Mucosa of descending colon (tissue), 3 donors: ENCODE data around the gene LRRC34. TPM values are rescaled to one million over a fixed set of nuclear protein-coding genes. Genes with fewer than 3 reads are reported as not detected.

Experiments
- ATAC-seq: fragments of 200-7000 bp; cut with Tn5 transposase; one replicate; pipeline ENCODE4 v1.9.1; 2020; ENCODE audit warnings: mild to moderate bottlenecking, moderate library complexity
- DNase-seq, 3 donors: peaks; one replicate each; pipeline ENCODE4 v3.0.0-alpha.2; 2020
- H3K36me3 ChIP-seq: fragments of 200-600 bp; one replicate; pipeline ENCODE4 v1.8.0; 2021; ENCODE audit warnings: low read depth, mild to moderate bottlenecking
- H3K4me1 ChIP-seq: fragments of 200-600 bp; one replicate; pipeline ENCODE4 v1.8.0; 2021; ENCODE audit warnings: low read depth, mild to moderate bottlenecking
- H3K4me3 ChIP-seq: fragments of 200-600 bp; one replicate; pipeline ENCODE4 v1.8.0; 2021; ENCODE audit warnings: mild to moderate bottlenecking
- H3K9me3 ChIP-seq: fragments of 200-600 bp; one replicate; pipeline ENCODE4 v1.8.0; 2021; ENCODE audit warnings: mild to moderate bottlenecking
- intact Hi-C, 2 donors: fragments of 100-400 bp; cut with DNase I in 1 of 2; cut with micrococcal nuclease in 1 of 2; formaldehyde crosslinking; loops; one replicate each; pipeline versions ENCODE4 v1.11.0 to v1.11.1; 2022; cut with DNase I, micrococcal nuclease
- total RNA-seq, 3 donors: library from RNA; stranded (reverse); fragmentation: NEBNext Ultra II Directional in 2 of 3; extraction: Animal tissue kit (Norgen Biotek cat#: 25700) in 2 of 3; gene quantifications; one replicate each; pipeline versions ENCODE4 v1.2.1 to v1.2.4, GENCODE V29; 2021 to 2023
- TF ChIP-seq, protein P1 (sequence below): fragments of 200-600 bp; IDR thresholded peaks from one replicate; pipeline ENCODE4 v1.8.0; 2022; ENCODE audit warnings: antibody characterized with exemption, mild to moderate bottlenecking
- donor health status: DM: no; HTN: no; CAD: no; lungs with moderate emphysema.
- donor health status: DM: no; HTN: no; CAD: no.
- donor health status: DM: no; HTN: yes; CAD: no.

Gene LRRC34
- total RNA-seq, 3 donors from 2014 or later, result 0.49 to 1.6 (median 0.67) TPM

DNA sequence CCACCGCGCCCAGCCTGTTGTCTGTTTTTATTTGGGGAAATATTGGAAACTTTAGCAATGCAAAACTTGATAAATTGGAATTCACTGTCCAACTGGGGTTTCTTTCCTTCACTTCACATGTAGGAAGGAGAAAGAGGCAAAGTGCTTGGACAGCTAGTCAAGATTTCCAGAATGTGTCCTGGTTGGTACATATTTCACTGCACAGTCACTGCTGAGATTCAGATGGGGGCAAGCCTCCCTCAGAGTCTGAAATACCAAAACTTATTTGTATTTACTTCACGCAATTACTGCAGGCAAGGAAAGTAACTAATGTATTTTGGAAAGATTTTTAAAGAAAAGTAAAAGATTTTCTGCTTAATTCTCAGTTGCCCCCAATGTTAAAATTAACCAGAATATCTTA, 36.0 kb upstream of the LRRC34 start:
- Histone ChIP-seq H3K4me3 (no peak overlapping the region), H3K36me3 (no peaks in the 10 kb centered on the region), H3K4me1 (no peaks in the 10 kb centered on the region), H3K9me3 (no peaks in the 10 kb centered on the region)
- DNase-seq (no peak), ATAC-seq (no peak)
- TF ChIP-seq, protein P1, sequence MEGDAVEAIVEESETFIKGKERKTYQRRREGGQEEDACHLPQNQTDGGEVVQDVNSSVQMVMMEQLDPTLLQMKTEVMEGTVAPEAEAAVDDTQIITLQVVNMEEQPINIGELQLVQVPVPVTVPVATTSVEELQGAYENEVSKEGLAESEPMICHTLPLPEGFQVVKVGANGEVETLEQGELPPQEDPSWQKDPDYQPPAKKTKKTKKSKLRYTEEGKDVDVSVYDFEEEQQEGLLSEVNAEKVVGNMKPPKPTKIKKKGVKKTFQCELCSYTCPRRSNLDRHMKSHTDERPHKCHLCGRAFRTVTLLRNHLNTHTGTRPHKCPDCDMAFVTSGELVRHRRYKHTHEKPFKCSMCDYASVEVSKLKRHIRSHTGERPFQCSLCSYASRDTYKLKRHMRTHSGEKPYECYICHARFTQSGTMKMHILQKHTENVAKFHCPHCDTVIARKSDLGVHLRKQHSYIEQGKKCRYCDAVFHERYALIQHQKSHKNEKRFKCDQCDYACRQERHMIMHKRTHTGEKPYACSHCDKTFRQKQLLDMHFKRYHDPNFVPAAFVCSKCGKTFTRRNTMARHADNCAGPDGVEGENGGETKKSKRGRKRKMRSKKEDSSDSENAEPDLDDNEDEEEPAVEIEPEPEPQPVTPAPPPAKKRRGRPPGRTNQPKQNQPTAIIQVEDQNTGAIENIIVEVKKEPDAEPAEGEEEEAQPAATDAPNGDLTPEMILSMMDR, result no peak
- intact Hi-C loops, result no loop called here

DNA sequence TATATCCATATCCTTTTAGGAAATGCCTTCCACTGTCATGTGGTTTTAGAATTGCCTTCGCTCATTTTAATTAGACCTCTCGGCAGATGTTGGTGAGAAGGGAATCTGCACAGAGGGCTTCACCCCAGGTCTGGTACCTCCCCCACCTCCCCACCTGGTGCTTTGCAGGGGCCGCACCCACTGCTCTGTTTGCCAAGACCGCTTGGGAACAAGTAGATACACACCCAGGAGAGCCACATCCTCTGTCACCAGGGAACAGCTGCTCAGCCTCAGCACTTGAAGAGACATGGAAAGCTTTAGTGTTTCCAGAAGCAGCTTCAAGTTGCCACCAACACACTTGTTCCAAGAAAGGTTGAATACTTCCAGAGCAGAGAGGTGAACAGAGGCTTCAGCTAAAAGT, 35.2 kb upstream of the LRRC34 start:
- Histone ChIP-seq H3K9me3 (no peaks in the 10 kb centered on the region), H3K4me1 (no peaks in the 10 kb centered on the region), H3K36me3 (no peaks in the 10 kb centered on the region), H3K4me3 (no peak overlapping the region)
- ATAC-seq (peak; percentile 98), DNase-seq (peak; percentile 70 to 77 (median 71))
- TF ChIP-seq, protein P1, result no peak
- intact Hi-C loops, result no loop called here

DNA sequence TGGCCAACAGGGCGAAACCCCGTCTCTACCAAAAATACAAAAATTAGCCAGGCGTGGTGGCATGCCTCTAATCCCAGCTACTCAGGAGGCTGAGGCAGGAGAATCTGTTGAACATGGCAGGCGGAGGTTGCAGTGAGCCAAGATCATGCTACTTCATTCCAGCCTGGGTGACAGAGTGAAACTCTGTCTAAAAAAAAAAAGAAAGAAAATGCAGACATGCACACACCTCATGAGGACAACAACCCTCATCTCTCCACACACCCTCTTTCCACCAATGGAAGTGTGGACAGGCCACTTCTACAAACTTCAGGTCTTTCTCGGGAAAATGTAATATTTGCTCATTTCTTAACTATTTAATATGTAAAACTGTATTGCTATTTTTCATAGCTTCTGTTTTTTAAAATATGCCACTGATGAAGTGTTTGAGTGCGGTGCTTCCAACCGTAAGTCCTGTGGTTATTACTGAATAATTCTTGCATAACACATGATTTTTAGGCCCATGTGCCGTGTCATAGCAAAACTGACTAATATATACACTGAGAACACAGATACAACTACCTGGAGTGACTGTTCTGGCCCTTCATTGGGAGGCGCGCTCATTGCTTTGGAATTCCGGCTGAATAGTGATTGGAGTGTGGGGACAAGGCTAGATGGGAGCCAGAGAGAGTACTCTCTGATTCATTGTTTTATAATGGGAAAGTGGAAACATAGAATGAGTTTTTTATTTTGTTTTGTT, 33.9 kb upstream of the LRRC34 start:
- Histone ChIP-seq H3K4me3 (no peak overlapping the region), H3K9me3 (no peaks in the 10 kb centered on the region), H3K4me1 (no peaks in the 10 kb centered on the region), H3K36me3 (no peaks in the 10 kb centered on the region)
- peak; percentile 29 for ATAC-seq
- TF ChIP-seq, protein P1, result no peak
- DNase-seq, result no peak
- intact Hi-C loops, result no loop called here

DNA sequence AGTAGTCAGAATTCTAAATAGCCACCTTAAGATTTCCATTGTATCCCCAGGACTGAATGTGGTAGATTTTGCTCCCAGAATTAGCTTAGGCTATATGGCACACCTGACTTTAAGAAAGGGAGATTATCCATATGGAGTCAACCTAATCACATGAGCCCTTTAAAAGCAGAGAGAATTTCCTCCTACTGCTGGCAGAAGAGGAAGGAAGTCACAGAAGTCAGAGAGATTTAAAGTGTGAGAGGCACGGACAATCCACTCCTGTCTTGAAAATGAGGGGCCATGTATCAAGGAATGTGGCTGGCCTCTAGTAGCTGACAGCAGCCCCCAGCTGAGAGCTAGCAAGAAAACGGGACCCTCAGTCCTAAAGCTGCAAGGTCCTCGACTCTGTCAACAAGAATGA, 30.3 kb upstream of the LRRC34 start:
- ATAC-seq, result no peak
- Histone ChIP-seq H3K36me3 (no peaks in the 10 kb centered on the region), H3K4me1 (no peaks in the 10 kb centered on the region), H3K4me3 (no peak overlapping the region), H3K9me3 (no peaks in the 10 kb centered on the region)
- TF ChIP-seq, protein P1, result no peak
- intact Hi-C loops, result no loop called here
- DNase-seq, result no peak

DNA sequence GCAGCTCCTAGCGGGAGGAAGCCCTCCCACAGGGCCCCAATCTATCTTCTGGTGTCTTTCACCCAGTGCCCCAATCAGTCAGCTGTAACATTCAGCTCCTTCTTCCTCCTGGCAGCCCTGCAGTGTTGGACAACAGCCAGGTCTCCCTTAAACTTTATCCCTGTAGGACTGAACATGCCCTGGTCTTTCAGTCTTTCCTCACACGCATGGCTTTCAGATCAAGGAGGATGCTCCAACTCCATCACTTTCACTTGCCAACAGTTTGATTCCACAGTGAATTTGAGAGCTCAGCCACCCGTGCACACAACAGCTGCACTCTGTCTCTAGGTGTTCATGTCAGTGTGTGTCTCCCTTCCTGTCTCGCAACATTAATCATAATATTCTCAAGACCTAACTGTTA, 28.5 kb upstream of the LRRC34 start:
- Histone ChIP-seq H3K4me3 (no peak overlapping the region), H3K4me1 (no peaks in the 10 kb centered on the region), H3K9me3 (no peaks in the 10 kb centered on the region), H3K36me3 (no peaks in the 10 kb centered on the region)
- intact Hi-C loops, result no loop called here
- ATAC-seq (no peak), DNase-seq (peak in 1 of 3 donors; percentile 17)
- TF ChIP-seq, protein P1, result no peak
